OCI-LY1 (cell line): ENCODE data around the gene BLNK.

ENCODE experiments used
- H2AFZ ChIP-seq: fragments of 200-600 bp; sonication (generic), shearing (Covaris generic); 2 replicates; pipeline ENCODE4 v1.6.0; 2014; ENCODE audit warnings: antibody characterized with exemption, mild to moderate bottlenecking, low read length
- H3F3A ChIP-seq: fragments of 200-600 bp; sonication (generic), shearing (Covaris generic); 2 replicates; pipeline ENCODE4 v1.6.0; 2014; ENCODE audit warnings: mild to moderate bottlenecking, antibody characterized with exemption, low read length, moderate library complexity; ENCODE audit not compliant: insufficient read depth
- H3K27ac ChIP-seq: fragments of 200-600 bp; sonication (generic); 2 replicates; pipeline ENCODE4 v1.5.1; 2014; ENCODE audit warnings: low read length, mixed run types, mild to moderate bottlenecking, low read depth; ENCODE audit not compliant: poor library complexity, severe bottlenecking
- H3K27me3 ChIP-seq: fragments of 200-600 bp; sonication (generic); 2 replicates; pipeline ENCODE4 v1.6.0; 2014; ENCODE audit warnings: antibody characterized with exemption, mild to moderate bottlenecking, low read length, moderate library complexity; ENCODE audit not compliant: insufficient read depth
- H3K36me3 ChIP-seq: fragments of 200-600 bp; sonication (generic); 2 replicates; pipeline ENCODE4 v1.6.1; 2014; ENCODE audit warnings: mild to moderate bottlenecking, antibody characterized with exemption, low read length, moderate library complexity, mixed read lengths; ENCODE audit not compliant: insufficient read depth
- H3K4me1 ChIP-seq: fragments of 200-600 bp; sonication (generic); 2 replicates; pipeline ENCODE4 v1.5.1; 2014; ENCODE audit warnings: mild to moderate bottlenecking, low read length, moderate library complexity; ENCODE audit not compliant: insufficient read depth, severe bottlenecking
- H3K4me2 ChIP-seq: fragments of 200-600 bp; sonication (generic), shearing (Covaris generic); 2 replicates; pipeline ENCODE4 v1.6.1; 2014; ENCODE audit warnings: low read length
- H3K4me3 ChIP-seq: fragments of 200-600 bp; sonication (generic); 2 replicates; pipeline ENCODE4 v1.5.1; 2014; ENCODE audit warnings: low read length, low read depth, mild to moderate bottlenecking, mixed read lengths; ENCODE audit not compliant: poor library complexity, severe bottlenecking
- H3K79me2 ChIP-seq: fragments of 200-600 bp; shearing (Covaris generic); 2 replicates; pipeline ENCODE4 v1.6.1; 2016; ENCODE audit warnings: mixed run types, low read length, mixed read lengths; ENCODE audit not compliant: insufficient read depth
- H3K9ac ChIP-seq: fragments of 200-600 bp; sonication (generic), shearing (Covaris generic); 2 replicates; pipeline ENCODE4 v1.6.1; 2014; ENCODE audit warnings: mild to moderate bottlenecking, low read length, mixed read lengths
- H3K9me2 ChIP-seq: fragments of 200-600 bp; sonication (generic), shearing (Covaris generic); 2 replicates; pipeline ENCODE4 v1.6.1; 2014; ENCODE audit warnings: low read depth, mild to moderate bottlenecking, low read length, mixed read lengths
- H3K9me3 ChIP-seq: fragments of 200-600 bp; shearing (Covaris generic); 2 replicates; pipeline ENCODE4 v1.6.1; 2014; ENCODE audit warnings: low read length, mixed read lengths
- H4K20me1 ChIP-seq: fragments of 200-600 bp; sonication (generic), shearing (Covaris generic); 2 replicates; pipeline ENCODE4 v1.6.0; 2016; ENCODE audit warnings: mild to moderate bottlenecking, low read length; ENCODE audit not compliant: insufficient read depth
- EZH2 ChIP-seq: fragments of 200-600 bp; sonication (generic), shearing (Covaris generic); IDR thresholded peaks from 2 replicates; pipeline ENCODE4 v1.8.0; 2017; ENCODE audit warnings: borderline replicate concordance, mixed run types, mild to moderate bottlenecking, antibody characterized with exemption, low read length, moderate library complexity, mixed read lengths
- TF ChIP-seq, protein P1 (sequence below): fragments of 200-600 bp; sonication (generic), shearing (Covaris generic); IDR thresholded peaks from 2 replicates; pipeline ENCODE4 v1.5.1; 2017; ENCODE audit warnings: mild to moderate bottlenecking, antibody characterized with exemption, low read length, moderate library complexity, mixed read lengths

Gene BLNK

DNA sequence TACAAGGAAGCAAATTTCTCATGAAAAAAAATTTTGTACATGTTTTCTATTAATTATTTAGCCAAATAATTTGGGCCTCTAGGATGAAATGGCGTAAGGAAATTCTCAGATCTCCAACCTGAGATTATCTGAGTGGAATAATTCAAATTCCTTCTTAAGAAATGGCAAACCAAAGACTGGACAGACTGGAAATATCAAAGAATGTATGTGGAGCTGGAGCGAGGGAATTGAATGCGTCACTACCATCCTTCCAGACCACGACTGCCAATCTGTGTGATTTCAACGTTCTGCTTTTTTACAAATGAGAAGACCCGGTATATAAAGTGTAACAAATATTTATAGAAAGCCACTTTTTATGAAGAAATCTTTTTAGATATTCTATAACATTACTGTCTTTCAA, 12.4 kb upstream of the BLNK start:
- Histone ChIP-seq H3K79me2 (no peaks in the 10 kb centered on the region), H3K4me3 (no peak overlapping the region), H3K27me3 (no peaks in the 10 kb centered on the region), H4K20me1 (no peaks in the 10 kb centered on the region), H3K36me3 (no peaks in the 10 kb centered on the region), H3K4me1 (peaks cover 78% of the 10 kb centered on the region), H3K4me2 (no peak overlapping the region), H3K9me3 (no peaks in the 10 kb centered on the region), H3F3A (0 out of 2 replicates have a peak, but pooled peaks cover 4% of the 10 kb centered on the region), H2AFZ (no peak overlapping the region), H3K27ac (no peak overlapping the region), H3K9me2 (no peaks in the 10 kb centered on the region), H3K9ac (no peak overlapping the region)
- TF ChIP-seq, protein P1, sequence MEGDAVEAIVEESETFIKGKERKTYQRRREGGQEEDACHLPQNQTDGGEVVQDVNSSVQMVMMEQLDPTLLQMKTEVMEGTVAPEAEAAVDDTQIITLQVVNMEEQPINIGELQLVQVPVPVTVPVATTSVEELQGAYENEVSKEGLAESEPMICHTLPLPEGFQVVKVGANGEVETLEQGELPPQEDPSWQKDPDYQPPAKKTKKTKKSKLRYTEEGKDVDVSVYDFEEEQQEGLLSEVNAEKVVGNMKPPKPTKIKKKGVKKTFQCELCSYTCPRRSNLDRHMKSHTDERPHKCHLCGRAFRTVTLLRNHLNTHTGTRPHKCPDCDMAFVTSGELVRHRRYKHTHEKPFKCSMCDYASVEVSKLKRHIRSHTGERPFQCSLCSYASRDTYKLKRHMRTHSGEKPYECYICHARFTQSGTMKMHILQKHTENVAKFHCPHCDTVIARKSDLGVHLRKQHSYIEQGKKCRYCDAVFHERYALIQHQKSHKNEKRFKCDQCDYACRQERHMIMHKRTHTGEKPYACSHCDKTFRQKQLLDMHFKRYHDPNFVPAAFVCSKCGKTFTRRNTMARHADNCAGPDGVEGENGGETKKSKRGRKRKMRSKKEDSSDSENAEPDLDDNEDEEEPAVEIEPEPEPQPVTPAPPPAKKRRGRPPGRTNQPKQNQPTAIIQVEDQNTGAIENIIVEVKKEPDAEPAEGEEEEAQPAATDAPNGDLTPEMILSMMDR: no peak
- no peak for TF ChIP-seq EZH2

DNA sequence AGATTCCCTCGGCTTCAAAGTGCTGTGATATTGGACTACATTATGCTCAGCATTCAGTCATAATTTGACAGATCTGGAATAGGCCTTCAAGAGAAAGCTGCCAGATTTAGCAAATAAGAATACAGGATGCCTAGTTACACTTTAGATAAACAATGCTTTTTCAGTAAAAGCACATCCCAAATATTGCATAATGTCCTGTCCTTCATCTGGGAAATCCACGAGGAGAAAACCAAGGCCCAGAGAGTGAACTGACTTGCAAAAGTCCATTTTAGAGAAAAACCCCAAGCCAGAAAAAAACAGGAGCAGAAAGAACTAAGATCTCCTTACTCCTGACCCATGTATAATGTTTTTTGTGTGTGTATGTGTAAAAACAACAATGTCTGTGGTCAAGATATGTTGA, 12.0 kb upstream of the BLNK start:
- Histone ChIP-seq H2AFZ (no peak overlapping the region), H3K4me3 (no peak overlapping the region), H3K9ac (no peak overlapping the region), H3K27me3 (no peaks in the 10 kb centered on the region), H3K4me1 (peaks cover 74% of the 10 kb centered on the region), H3K4me2 (no peak overlapping the region), H3K9me3 (no peaks in the 10 kb centered on the region), H3K79me2 (no peaks in the 10 kb centered on the region), H4K20me1 (no peaks in the 10 kb centered on the region), H3F3A (no peaks in the 10 kb centered on the region), H3K36me3 (no peaks in the 10 kb centered on the region), H3K9me2 (no peaks in the 10 kb centered on the region), H3K27ac (no peak overlapping the region)
- no peak for TF ChIP-seq EZH2
- TF ChIP-seq, protein P1: no peak

DNA sequence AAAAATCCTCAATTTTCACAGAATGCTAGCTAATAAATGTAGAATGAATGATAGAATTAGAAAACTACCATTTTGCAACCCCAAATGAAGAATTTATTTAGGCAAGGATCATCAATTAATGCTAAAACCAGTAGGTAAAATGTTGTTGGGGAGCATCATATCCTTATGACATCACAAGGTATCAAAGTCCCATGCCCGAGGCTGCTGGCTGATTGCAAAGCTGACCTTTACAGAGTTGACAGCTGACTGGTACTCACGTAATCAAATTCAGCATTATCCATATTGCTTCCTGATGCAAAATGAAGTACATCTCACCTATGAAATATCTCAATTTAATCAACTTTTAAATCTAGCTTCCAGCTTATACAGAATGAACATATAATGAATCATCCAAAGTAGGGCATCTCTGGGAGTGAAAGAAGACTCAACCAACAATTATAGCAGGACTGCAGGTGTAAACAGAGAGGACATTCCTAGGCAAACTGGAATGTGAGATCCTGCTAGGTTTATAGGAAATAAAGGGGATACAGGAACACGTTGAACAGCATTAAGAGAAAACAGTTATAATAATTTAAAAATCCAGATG, 10.2 kb upstream of the BLNK start:
- no peaks in the 10 kb centered on the region for H4K20me1 ChIP-seq
- peaks cover 60% of the 10 kb centered on the region for H3K4me1 ChIP-seq

More for the DNA sequence above, 10.2 kb upstream of the BLNK start:
- Histone ChIP-seq H3K4me2 (no peak overlapping the region), H3K9me2 (no peaks in the 10 kb centered on the region), H3F3A (no peaks in the 10 kb centered on the region), H2AFZ (no peak overlapping the region), H3K4me3 (no peak overlapping the region), H3K9ac (no peak overlapping the region), H3K9me3 (no peaks in the 10 kb centered on the region), H3K27me3 (no peaks in the 10 kb centered on the region), H3K36me3 (no peaks in the 10 kb centered on the region), H3K79me2 (no peaks in the 10 kb centered on the region), H3K27ac (no peak overlapping the region)
- TF ChIP-seq, protein P1: no peak
- no peak for TF ChIP-seq EZH2
